Cardiac muscle cell (in vitro differentiated cells and primary cell): ENCODE results near the gene ABCA7. TPM values are rescaled to one million over a fixed set of nuclear protein-coding genes. Genes with fewer than 3 reads are reported as not detected.

ENCODE experiments used
- DNase-seq, 2 donors: peaks; one replicate each; pipeline versions ENCODE4 v3.0.0 to v3.0.0-alpha.2; 2010 to 2017; ENCODE audit warnings: low read depth in 1 of 2, low spot score in 1 of 2
- H3K27ac ChIP-seq: fragments of 200-600 bp; sonication (generic); 2 replicates; pipeline ENCODE4 v1.5.1; 2016
- H3K27me3 ChIP-seq: fragments of 200-600 bp; sonication (generic); 2 replicates; pipeline ENCODE4 v1.6.0; 2016; ENCODE audit warnings: control low read depth
- H3K36me3 ChIP-seq: fragments of 200-600 bp; sonication (generic); 2 replicates; pipeline ENCODE4 v1.5.1; 2016; ENCODE audit warnings: control low read depth
- H3K4me1 ChIP-seq: fragments of 200-600 bp; sonication (generic); 2 replicates; pipeline ENCODE4 v1.8.1; 2017; ENCODE audit warnings: low read depth, mild to moderate bottlenecking, mixed run types
- H3K4me3 ChIP-seq: fragments of 200-600 bp; sonication (generic); 2 replicates; pipeline ENCODE4 v1.5.1; 2016; ENCODE audit warnings: mild to moderate bottlenecking
- H3K9me3 ChIP-seq: fragments of 200-600 bp; sonication (generic); 2 replicates; pipeline ENCODE4 v1.5.1; 2017; ENCODE audit warnings: low read depth, mild to moderate bottlenecking, control low read depth
- CTCF ChIP-seq: IDR thresholded peaks from 2 replicates; pipeline ENCODE4 v1.5.1; 2012; ENCODE audit warnings: low read depth, mild to moderate bottlenecking, low read length
- polyA plus RNA-seq: library from polyadenylated mRNA; unstranded; fragments of >200 nt; fragmentation: Nextera tagmentation; extraction: Ambion mirVana; gene quantifications from 2 replicates; pipeline ENCODE4 v1.2.1, GENCODE V29; 2016
- total RNA-seq: library from RNA; depleted of rRNA; stranded (reverse); fragments of >200 nt; gene quantifications from 2 replicates; pipeline ENCODE4 v1.2.3, GENCODE V29; 2016

ABCA7 gene
- total and polyA plus RNA-seq, 2 experiments from 2014 or later, result 44.0 to 60.4 TPM

- no peaks in the 10 kb centered on the region for H3K27me3 ChIP-seq
- H3K4me1 ChIP-seq, result no peaks in the 10 kb centered on the region
- DNase-seq, result no peak
- H3K9me3 ChIP-seq, result no peaks in the 10 kb centered on the region
- H3K27ac ChIP-seq, result no peak overlapping the region
- H3K4me3 ChIP-seq, result no peak overlapping the region
- H3K36me3 ChIP-seq, result peaks cover 3% of the 10 kb centered on the region
- TF ChIP-seq CTCF, result no peak
These were observed 13.5 kb downstream of the ABCA7 start for GRCh38 chr19:1053176-1054101.

- Histone ChIP-seq H3K27me3 (no peaks in the 10 kb centered on the region), H3K4me3 (no peak overlapping the region), H3K27ac (no peak overlapping the region), H3K4me1 (no peaks in the 10 kb centered on the region), H3K36me3 (peaks cover 3% of the 10 kb centered on the region), H3K9me3 (peaks cover 3% of the 10 kb centered on the region)
- DNase-seq, result no peak
- TF ChIP-seq CTCF, result no peak
These were observed 14.5 kb downstream of the ABCA7 start for GRCh38 chr19:1054102-1055027.

GRCh38 chr19:1055028-1055425 lies 15.1 kb downstream of the ABCA7 start:
- no peak overlapping the region for H3K4me3 ChIP-seq
- TF ChIP-seq CTCF, result no peak
- H3K27ac ChIP-seq, result no peak overlapping the region
- H3K36me3 ChIP-seq, result peaks cover 3% of the 10 kb centered on the region
- H3K4me1 ChIP-seq, result no peaks in the 10 kb centered on the region
- peaks cover 3% of the 10 kb centered on the region for H3K9me3 ChIP-seq
- no peaks in the 10 kb centered on the region for H3K27me3 ChIP-seq
- DNase-seq, result no peak

GRCh38 chr19:1055886-1056620 lies 16.1 kb downstream of the ABCA7 start:
- Histone ChIP-seq H3K4me1 (no peaks in the 10 kb centered on the region), H3K27ac (no peak overlapping the region), H3K36me3 (peaks cover 3% of the 10 kb centered on the region), H3K9me3 (peaks cover 3% of the 10 kb centered on the region), H3K4me3 (no peak overlapping the region), H3K27me3 (no peaks in the 10 kb centered on the region)
- no peak for TF ChIP-seq CTCF
- DNase-seq, result no peak

GRCh38 chr19:1057176-1057855 lies 17.4 kb downstream of the ABCA7 start:
- no peak overlapping the region for H3K27ac ChIP-seq
- no peaks in the 10 kb centered on the region for H3K27me3 ChIP-seq
- TF ChIP-seq CTCF, result no peak
- no peak overlapping the region for H3K4me3 ChIP-seq
- DNase-seq, result peak; percentile 74 to 77
- no peaks in the 10 kb centered on the region for H3K4me1 ChIP-seq
- H3K9me3 ChIP-seq, result peaks cover 3% of the 10 kb centered on the region
- peaks cover 3% of the 10 kb centered on the region for H3K36me3 ChIP-seq
